Activated CD4-positive, alpha-beta T cell treated with anti-CD3 and anti-CD28 coated beads, Interleukin-2, amount 10 ng/mL, durations not matched to agents 24 days and 14 days (primary cell): ENCODE results near the gene PRPF40B. TPM values are rescaled to one million over a fixed set of nuclear protein-coding genes. Genes with fewer than 3 reads are reported as not detected.
A peak's percentile ranks its signal among the peaks of the same experiment; 100 is the strongest.

Experiments used
- DNase-seq: peaks from one replicate; pipeline ENCODE4 v3.0.0; 2022
- H3K27ac Mint-ChIP-seq: one replicate; pipeline ENCODE4 v1.8.0; 2022; ENCODE audit warnings: mild to moderate bottlenecking, mixed read lengths
- H3K27me3 Mint-ChIP-seq: one replicate; pipeline ENCODE4 v1.8.0; 2022; ENCODE audit warnings: mixed read lengths
- H3K36me3 Mint-ChIP-seq: one replicate; pipeline ENCODE4 v1.8.0; 2022; ENCODE audit warnings: low read depth, mild to moderate bottlenecking, mixed read lengths
- H3K4me1 Mint-ChIP-seq: one replicate; pipeline ENCODE4 v1.8.0; 2021; ENCODE audit warnings: mixed read lengths
- H3K4me3 Mint-ChIP-seq: one replicate; pipeline ENCODE4 v1.8.0; 2022; ENCODE audit warnings: mild to moderate bottlenecking, moderate library complexity, mixed read lengths
- H3K9me3 Mint-ChIP-seq: one replicate; pipeline ENCODE4 v1.8.0; 2021; ENCODE audit warnings: mixed read lengths
- intact Hi-C: fragments of 100-400 bp; cut with micrococcal nuclease; formaldehyde crosslinking; loops from one replicate; pipeline ENCODE4 v1.15.1; 2023
- total RNA-seq: library from RNA; stranded (reverse); gene quantifications from 2 replicates; pipeline ENCODE4 v1.2.3, GENCODE V29; 2022

Gene PRPF40B
- total RNA-seq, 1 donor from 2014 or later, result 12.3 TPM

DNA sequence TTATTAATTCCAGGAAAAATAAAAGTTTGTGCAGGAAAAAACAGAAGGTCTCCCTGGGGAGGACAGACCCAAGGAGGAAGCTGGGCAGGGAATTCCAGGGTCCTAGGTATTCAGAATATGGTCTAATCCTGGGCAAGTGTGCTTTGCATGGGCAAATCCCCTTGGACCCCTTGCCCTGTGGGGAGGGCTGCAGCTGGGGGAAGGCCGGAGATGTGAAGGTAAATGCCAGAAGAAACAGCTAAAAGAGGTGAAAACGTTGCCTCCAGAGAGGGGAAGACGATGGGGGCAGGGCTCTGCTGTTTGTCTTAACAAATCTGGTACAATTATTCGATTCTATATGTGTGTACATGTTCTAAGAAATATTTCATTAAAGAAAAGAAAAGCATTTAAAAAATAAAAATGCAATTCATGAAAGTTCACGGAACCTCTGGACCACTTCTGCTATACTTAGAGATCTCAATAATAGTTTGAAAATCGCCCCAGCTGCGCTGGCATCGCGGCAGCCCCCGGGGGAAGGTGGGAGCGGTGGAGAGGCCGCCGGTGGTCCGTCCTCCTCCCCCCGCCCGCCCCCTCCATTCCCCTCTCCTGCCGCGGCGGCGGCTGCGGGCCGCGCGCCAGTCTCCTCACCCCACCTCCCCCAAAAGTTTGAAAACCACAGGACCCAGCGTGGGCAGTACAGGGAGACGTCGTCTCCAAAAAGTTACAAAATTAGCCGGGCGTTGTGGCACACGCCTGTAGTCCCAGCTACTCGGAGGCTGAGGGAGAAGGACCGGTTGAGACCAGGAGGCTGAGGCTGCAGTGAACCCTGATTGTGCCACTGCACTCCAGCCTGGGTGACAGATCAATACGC, 1.5 kb upstream of the PRPF40B start:
- Mint-ChIP-seq H3K4me1 (peaks cover 24% of the 10 kb centered on the region), H3K27ac (peak overlapping the region; percentile 84), H3K9me3 (no peaks in the 10 kb centered on the region), H3K27me3 (peaks cover 37% of the 10 kb centered on the region), H3K36me3 (no peaks in the 10 kb centered on the region), H3K4me3 (peak overlapping the region; percentile 83)
- no peak for DNase-seq
- intact Hi-C loops, result loop anchor here (5.0 kb wide), 3 partner anchors 40 to 220 kb away; partner anchors contain the start of genes BCDIN3D and MCRS1

DNA sequence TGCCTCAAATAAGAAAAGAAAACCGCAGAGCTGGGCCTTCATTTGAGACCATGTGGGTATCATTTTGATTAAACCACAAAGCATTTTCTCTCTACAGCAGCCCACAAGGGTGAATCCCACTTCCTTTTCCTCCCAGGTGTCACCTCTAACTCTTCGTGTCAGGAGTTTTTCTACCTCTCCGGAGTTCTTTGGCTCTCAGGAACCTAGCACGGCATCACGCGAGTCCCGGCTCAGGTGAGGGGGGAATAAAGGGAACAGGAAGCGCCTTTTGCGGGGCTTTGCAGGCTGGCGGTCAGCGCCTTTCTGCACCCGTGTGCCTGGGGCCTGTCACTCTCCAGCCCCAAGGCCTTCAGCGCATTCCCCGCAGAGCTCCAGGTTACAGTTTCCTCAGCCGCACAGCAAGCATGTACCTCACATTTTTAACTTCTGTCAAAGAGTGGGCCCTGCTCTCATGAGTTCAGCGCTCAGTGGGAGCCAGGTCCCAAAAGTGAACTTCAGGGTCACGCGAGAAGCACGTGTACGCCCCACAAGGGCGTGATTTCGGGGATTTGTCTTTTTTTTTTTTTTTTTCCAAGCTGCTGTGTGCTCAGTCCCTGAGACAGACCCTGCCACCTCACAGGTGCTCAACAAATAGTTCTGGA, 740 bp upstream of the PRPF40B start:
- peak overlapping the region; percentile 84 for H3K27ac Mint-ChIP-seq
- intact Hi-C loops, result loop anchor here (1.0 to 5.0 kb wide), 4 partner anchors 40 to 357 kb away; partner anchors contain the start of genes BCDIN3D, MCRS1 and TUBA1C
- peaks cover 36% of the 10 kb centered on the region for H3K27me3 Mint-ChIP-seq
- DNase-seq, result peak; percentile 84
- no peaks in the 10 kb centered on the region for H3K9me3 Mint-ChIP-seq
- H3K4me1 Mint-ChIP-seq, result peaks cover 24% of the 10 kb centered on the region
- peak overlapping the region; percentile 83 for H3K4me3 Mint-ChIP-seq
- H3K36me3 Mint-ChIP-seq, result no peaks in the 10 kb centered on the region

DNA sequence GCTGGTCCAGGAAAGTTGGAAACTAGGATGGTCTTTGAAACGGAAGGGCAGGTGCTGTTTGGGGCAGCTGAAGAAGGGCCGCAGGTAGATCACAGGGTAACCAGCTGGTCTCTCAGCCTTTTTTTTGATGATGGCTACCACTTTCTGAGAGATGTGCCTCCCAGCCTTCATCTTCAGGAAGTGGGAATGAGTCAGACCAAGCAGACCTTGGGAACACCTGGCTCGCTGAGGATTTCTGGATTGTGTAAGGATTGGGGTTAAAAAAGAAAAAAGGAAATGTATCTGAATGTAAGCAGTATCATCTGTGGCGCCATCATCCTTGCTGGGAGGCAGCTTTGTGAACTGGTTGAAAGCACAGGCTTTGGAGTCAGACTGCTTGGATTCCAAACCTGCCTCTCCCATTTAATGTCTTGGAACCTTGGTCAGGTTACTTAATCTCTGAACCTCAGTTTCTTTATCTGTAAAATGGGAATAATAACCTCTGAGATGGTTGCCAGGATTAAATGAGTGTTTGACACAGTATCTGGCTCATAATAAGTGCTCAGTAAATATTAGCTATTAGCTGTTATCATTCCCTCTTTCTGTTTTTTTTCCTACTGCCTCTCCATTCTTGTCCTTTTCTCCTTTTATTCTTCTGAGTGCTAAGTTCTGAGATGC, 1.7 kb downstream of the PRPF40B start:
- no peak for DNase-seq
- peak overlapping the region; percentile 51 for H3K4me3 Mint-ChIP-seq
- intact Hi-C loops, result loop anchor here (5.0 kb wide), 3 partner anchors 43 to 217 kb away; partner anchors contain the start of genes BCDIN3D and MCRS1

GRCh38 chr12:49626169-49626835, 2.9 kb downstream of the PRPF40B start:
- Mint-ChIP-seq H3K4me1 (peaks cover 24% of the 10 kb centered on the region), H3K4me3 (no peak overlapping the region), H3K9me3 (no peaks in the 10 kb centered on the region), H3K27me3 (peaks cover 4% of the 10 kb centered on the region), H3K27ac (no peak overlapping the region), H3K36me3 (no peaks in the 10 kb centered on the region)
- intact Hi-C loops, result loop anchor here (1.0 kb wide), 1 partner anchor 11 kb away; no protein-coding TSS in a partner anchor
- peak; percentile 67 for DNase-seq

More for the DNA sequence above, 1.7 kb downstream of the PRPF40B start:
- H3K9me3 Mint-ChIP-seq, result no peaks in the 10 kb centered on the region
- H3K4me1 Mint-ChIP-seq, result peaks cover 27% of the 10 kb centered on the region
- peaks cover 14% of the 10 kb centered on the region for H3K27me3 Mint-ChIP-seq
- H3K36me3 Mint-ChIP-seq, result no peaks in the 10 kb centered on the region
- H3K27ac Mint-ChIP-seq, result peak overlapping the region; percentile 39

DNA sequence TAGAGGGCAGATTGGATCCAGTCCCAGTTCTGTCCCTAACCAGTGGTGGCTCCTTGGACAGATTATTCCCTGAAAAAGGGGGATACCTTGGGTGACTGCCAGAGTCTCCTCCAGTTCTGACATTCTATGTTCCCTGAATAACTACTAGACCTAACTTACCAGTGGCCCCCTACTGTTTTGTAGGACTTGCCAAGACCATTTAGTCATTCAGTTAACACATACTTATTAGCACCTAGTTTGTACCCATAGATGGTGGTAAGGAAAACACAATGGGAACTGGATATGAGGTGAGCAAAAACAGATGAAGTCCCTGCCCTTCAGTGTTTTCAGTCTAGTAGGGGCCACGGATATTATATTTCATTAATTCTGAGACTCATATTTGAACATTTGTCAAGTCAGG, 3.5 kb downstream of the PRPF40B start:
- H3K36me3 Mint-ChIP-seq, result no peaks in the 10 kb centered on the region
- DNase-seq, result no peak
- no peaks in the 10 kb centered on the region for H3K9me3 Mint-ChIP-seq
- H3K4me3 Mint-ChIP-seq, result no peak overlapping the region
- intact Hi-C loops, result loop anchor here (1.0 kb wide), 1 partner anchor 10 kb away; no protein-coding TSS in a partner anchor
- no peak overlapping the region for H3K27ac Mint-ChIP-seq
- peaks cover 19% of the 10 kb centered on the region for H3K4me1 Mint-ChIP-seq
- no peaks in the 10 kb centered on the region for H3K27me3 Mint-ChIP-seq

GRCh38 chr12:49627752-49628360, 4.5 kb downstream of the PRPF40B start:
- no peak for DNase-seq
- H3K27me3 Mint-ChIP-seq, result no peaks in the 10 kb centered on the region
- H3K4me3 Mint-ChIP-seq, result no peak overlapping the region
- peak overlapping the region; percentile 12 for H3K27ac Mint-ChIP-seq
- no peaks in the 10 kb centered on the region for H3K9me3 Mint-ChIP-seq
- peaks cover 13% of the 10 kb centered on the region for H3K4me1 Mint-ChIP-seq
- intact Hi-C loops, result no loop called here
- H3K36me3 Mint-ChIP-seq, result no peaks in the 10 kb centered on the region

DNA sequence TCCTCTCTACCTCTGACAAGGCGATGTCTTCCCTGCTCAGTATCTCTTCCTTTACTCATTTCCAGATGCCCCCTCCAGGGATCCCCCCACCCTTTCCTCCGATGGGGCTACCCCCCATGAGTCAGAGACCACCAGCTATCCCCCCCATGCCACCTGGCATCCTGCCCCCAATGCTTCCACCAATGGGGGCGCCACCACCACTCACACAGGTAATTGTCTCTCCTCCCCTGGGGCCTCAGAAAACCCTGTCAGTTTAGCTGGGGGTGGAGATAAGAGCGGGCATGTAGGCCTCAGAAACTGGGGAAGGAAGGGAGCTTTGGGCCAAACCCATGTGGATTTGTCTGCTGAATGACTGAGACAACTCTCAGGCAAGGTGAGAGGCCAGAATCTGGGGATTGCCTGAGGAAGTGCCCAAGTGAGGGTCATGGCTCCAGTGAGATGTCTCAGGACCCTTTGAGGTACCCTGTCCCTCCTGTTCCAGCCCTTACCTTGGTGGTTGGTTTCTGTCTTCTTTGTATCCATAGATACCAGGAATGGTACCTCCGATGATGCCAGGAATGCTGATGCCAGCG, 8.1 kb downstream of the PRPF40B start:
- no peaks in the 10 kb centered on the region for H3K27me3 Mint-ChIP-seq
- peaks cover 3% of the 10 kb centered on the region for H3K4me1 Mint-ChIP-seq
- intact Hi-C loops, result no loop called here
- H3K4me3 Mint-ChIP-seq, result no peak overlapping the region
- DNase-seq, result no peak
- no peaks in the 10 kb centered on the region for H3K9me3 Mint-ChIP-seq
- H3K27ac Mint-ChIP-seq, result no peak overlapping the region
- no peaks in the 10 kb centered on the region for H3K36me3 Mint-ChIP-seq

- Mint-ChIP-seq H3K27ac (no peak overlapping the region), H3K36me3 (no peaks in the 10 kb centered on the region), H3K27me3 (no peaks in the 10 kb centered on the region), H3K4me1 (peaks cover 11% of the 10 kb centered on the region), H3K4me3 (no peak overlapping the region), H3K9me3 (no peaks in the 10 kb centered on the region)
- intact Hi-C loops, result no loop called here
- DNase-seq, result no peak
Measured at GRCh38 chr12:49632401-49632800, 9.0 kb downstream of the PRPF40B start.

DNA sequence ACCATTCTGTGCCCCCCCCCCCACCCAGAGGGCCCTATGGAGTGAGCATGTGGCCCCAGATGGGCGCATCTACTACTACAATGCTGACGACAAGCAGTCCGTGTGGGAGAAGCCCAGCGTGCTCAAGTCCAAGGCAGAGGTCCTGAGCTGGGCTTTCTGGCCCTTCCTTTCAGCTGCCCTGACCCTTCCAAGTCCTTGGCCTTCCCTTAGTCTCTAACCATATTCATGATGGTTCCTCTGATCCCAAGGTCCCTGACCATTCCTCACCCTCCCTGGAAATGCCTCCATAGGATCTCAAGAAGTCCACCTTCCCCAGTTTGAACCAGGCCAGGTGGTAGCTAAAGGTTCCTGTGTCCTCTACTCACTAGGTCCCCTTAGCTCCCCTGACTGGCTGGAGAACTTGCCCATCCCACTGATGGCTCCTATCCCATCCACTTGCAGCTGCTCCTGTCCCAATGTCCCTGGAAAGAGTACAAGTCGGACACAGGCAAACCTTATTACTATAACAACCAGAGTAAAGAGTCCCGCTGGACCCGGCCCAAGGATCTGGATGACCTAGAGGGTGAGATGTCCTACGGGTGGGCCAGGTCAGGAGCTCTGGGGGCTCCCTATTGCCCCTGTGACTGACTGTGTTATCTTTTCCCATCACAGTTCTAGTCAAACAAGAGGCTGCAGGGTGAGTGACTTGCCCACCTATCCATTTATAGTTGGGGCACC, 9.8 kb downstream of the PRPF40B start:
- DNase-seq, result no peak
- H3K4me1 Mint-ChIP-seq, result peaks cover 11% of the 10 kb centered on the region
- no peaks in the 10 kb centered on the region for H3K9me3 Mint-ChIP-seq
- H3K4me3 Mint-ChIP-seq, result no peak overlapping the region
- H3K27ac Mint-ChIP-seq, result no peak overlapping the region
- no peaks in the 10 kb centered on the region for H3K27me3 Mint-ChIP-seq
- intact Hi-C loops, result no loop called here
- peaks cover 2% of the 10 kb centered on the region for H3K36me3 Mint-ChIP-seq

DNA sequence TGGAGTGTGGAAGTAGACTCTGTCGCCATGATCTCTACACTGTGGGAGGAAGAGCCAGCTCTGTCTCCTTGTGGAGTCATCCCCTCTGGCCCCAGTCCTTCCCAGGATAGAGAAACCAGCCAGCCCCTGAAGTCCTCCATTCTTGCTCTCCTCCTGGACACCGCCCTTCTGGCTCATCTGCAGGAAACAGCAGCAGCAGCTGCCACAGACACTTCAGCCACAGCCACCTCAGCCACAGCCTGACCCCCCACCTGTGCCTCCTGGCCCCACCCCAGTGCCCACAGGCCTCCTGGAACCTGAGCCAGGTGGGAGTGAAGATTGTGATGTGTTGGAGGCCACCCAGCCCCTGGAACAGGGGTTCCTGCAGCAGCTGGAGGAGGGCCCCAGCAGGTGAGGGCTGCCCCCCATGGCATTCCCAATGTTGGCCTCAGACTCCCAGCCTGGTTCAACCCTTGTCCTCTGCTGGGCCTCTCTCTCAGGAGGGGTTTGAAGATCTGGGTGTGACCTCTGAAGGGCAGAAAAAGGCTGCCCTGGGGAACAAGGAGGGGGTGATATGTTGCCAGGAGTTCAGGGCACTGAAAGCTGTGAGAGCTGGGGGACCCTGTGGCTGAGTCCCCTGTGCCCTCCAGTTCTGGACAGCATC, 10.5 kb downstream of the PRPF40B start:
- no peak for DNase-seq
- no peaks in the 10 kb centered on the region for H3K27me3 Mint-ChIP-seq
- H3K9me3 Mint-ChIP-seq, result no peaks in the 10 kb centered on the region
- no peak overlapping the region for H3K4me3 Mint-ChIP-seq
- intact Hi-C loops, result no loop called here
- peaks cover 2% of the 10 kb centered on the region for H3K36me3 Mint-ChIP-seq
- H3K27ac Mint-ChIP-seq, result no peak overlapping the region
- peaks cover 11% of the 10 kb centered on the region for H3K4me1 Mint-ChIP-seq

GRCh38 chr12:49635036-49635435, 11.7 kb downstream of the PRPF40B start:
- no peak overlapping the region for H3K27ac Mint-ChIP-seq
- no peak for DNase-seq
- H3K4me1 Mint-ChIP-seq, result peaks cover 9% of the 10 kb centered on the region
- H3K27me3 Mint-ChIP-seq, result no peaks in the 10 kb centered on the region
- H3K4me3 Mint-ChIP-seq, result no peak overlapping the region
- intact Hi-C loops, result loop anchor here (5.0 kb wide), 1 partner anchor 142 kb away; no protein-coding TSS in a partner anchor
- peaks cover 3% of the 10 kb centered on the region for H3K36me3 Mint-ChIP-seq
- H3K9me3 Mint-ChIP-seq, result no peaks in the 10 kb centered on the region

- Mint-ChIP-seq H3K27ac (no peak overlapping the region), H3K9me3 (no peaks in the 10 kb centered on the region), H3K4me1 (peaks cover 11% of the 10 kb centered on the region), H3K36me3 (peaks cover 7% of the 10 kb centered on the region), H3K4me3 (no peak overlapping the region), H3K27me3 (no peaks in the 10 kb centered on the region)
- DNase-seq, result no peak
- intact Hi-C loops, result loop anchor here (2.0 to 5.0 kb wide), 2 partner anchors 71 to 142 kb away; partner anchors contain the start of gene FMNL3
Measured at GRCh38 chr12:49635656-49636055, 12.3 kb downstream of the PRPF40B start.
